K562 (cell line): ENCODE results near the gene MLLT11. TPM values are rescaled to one million over a fixed set of nuclear protein-coding genes. Genes with fewer than 3 reads are reported as not detected.

Source experiments
- ATAC-seq: fragments of 200-7000 bp; cut with Tn5 transposase; 3 replicates; pipeline ENCODE4 v1.9.1; 2020; ENCODE audit warnings: moderate library complexity
- BruUV-seq: library from RNA; stranded (reverse); fragments of 400-500 nt; replicated peaks from 2 replicates; lab custom pipeline; 2021; lab: Mats Ljungman, UMichigan
- CTCF ChIA-PET: fragments of 300-600 bp; formaldehyde crosslinking; extraction: SDS; loops from one replicate; lab custom pipeline; 2021; ENCODE audit warnings: low intra/inter-chr PET ratio; lab: Yijun Ruan, JAX
- POLR2A ChIA-PET: fragments of 300-600, 350-650 bp; sonication (Branson Sonifier 250); formaldehyde crosslinking; extraction: SDS; loops from one replicate; lab custom pipeline; 2021; ENCODE audit warnings: antibody characterized with exemption, inconsistent platforms; lab: Yijun Ruan, JAX
- DNase-seq, 4 experiments: peaks; one replicate each; pipeline versions ENCODE4 v3.0.0 to v3.0.0-alpha.2; 2011 to 2018; ENCODE audit warnings: low spot score in 3 of 4, mixed read lengths in 3 of 4; ENCODE audit errors: extremely low read depth in 1 of 4
- FAIRE-seq: peaks from 2 replicates; lab custom pipeline; 2011; peaks lifted over from hg19 to GRCh38; lab: Jason Lieb, UNC
- H2AFZ ChIP-seq: 2 replicates; pipeline ENCODE4 v1.6.0; 2011; ENCODE audit warnings: low read depth, low read length, control low read depth, inconsistent platforms
- H3K27ac ChIP-seq: fragments of 200-600 bp; 3 replicates; pipeline ENCODE4 v1.8.0; 2011; ENCODE audit warnings: low read depth, mild to moderate bottlenecking, control low read depth, inconsistent platforms, low read length, moderate library complexity, mixed read lengths; ENCODE audit errors: extremely low read depth
- H3K27me3 ChIP-seq, 2 experiments: fragments of 300-600 bp in 1 of 2; 2 replicates in 1 of 2; 3 replicates in 1 of 2; pipeline versions ENCODE4 v1.6.0 to v1.8.0; 2011; ENCODE audit warnings: inconsistent platforms in 2 of 2, low read length in 2 of 2, mild to moderate bottlenecking in 1 of 2, mixed read lengths in 1 of 2, moderate library complexity in 1 of 2; ENCODE audit not compliant: control insufficient read depth in 2 of 2, insufficient read depth in 2 of 2
- H3K36me3 ChIP-seq: fragments of 300-600 bp; 3 replicates; pipeline ENCODE4 v1.8.0; 2011; ENCODE audit warnings: mild to moderate bottlenecking, low read length, inconsistent platforms; ENCODE audit not compliant: control insufficient read depth, insufficient read depth
- H3K4me1 ChIP-seq, 2 experiments: fragments of 200-600 bp in 1 of 2; replicated peaks in 1 of 2; 2 replicates in 1 of 2; 3 replicates in 1 of 2; pipeline versions ENCODE4 v1.5.1 to v1.8.0; 2011; ENCODE audit warnings: inconsistent platforms in 2 of 2, low read length in 2 of 2, mild to moderate bottlenecking in 1 of 2, mixed read lengths in 1 of 2, moderate library complexity in 1 of 2; ENCODE audit not compliant: control insufficient read depth in 2 of 2, insufficient read depth in 2 of 2
- H3K4me2 ChIP-seq: 2 replicates; pipeline ENCODE4 v1.6.1; 2011; ENCODE audit warnings: low read length, control low read depth, inconsistent platforms, mixed read lengths; ENCODE audit not compliant: insufficient read depth
- H3K4me3 ChIP-seq: fragments of 200-600 bp; sonication (generic), shearing (Covaris generic); 2 replicates; pipeline ENCODE4 v1.5.1; 2016; ENCODE audit warnings: control low read depth, inconsistent platforms
- H3K79me2 ChIP-seq: fragments of 200-600 bp; 3 replicates; pipeline ENCODE4 v1.8.0; 2011; ENCODE audit warnings: low read length, inconsistent platforms; ENCODE audit not compliant: control insufficient read depth, insufficient read depth
- H3K9ac ChIP-seq, 2 experiments: 2 replicates each; pipeline versions ENCODE4 v1.6.0 to v1.6.1; 2011; ENCODE audit warnings: low read depth in 2 of 2, low read length in 2 of 2, control low read depth in 1 of 2, inconsistent platforms in 1 of 2, mild to moderate bottlenecking in 1 of 2, mixed read lengths in 1 of 2; ENCODE audit not compliant: insufficient read depth in 1 of 2
- H3K9me1 ChIP-seq: one replicate; pipeline ENCODE4 v1.6.0; 2011; ENCODE audit warnings: inconsistent platforms, mild to moderate bottlenecking, low read length, moderate library complexity; ENCODE audit not compliant: control insufficient read depth, insufficient read depth
- H3K9me3 ChIP-seq: replicated peaks from 2 replicates; pipeline ENCODE4 v1.5.1; 2011; ENCODE audit warnings: low read depth, low read length, inconsistent platforms; ENCODE audit not compliant: control insufficient read depth, insufficient read depth
- H4K20me1 ChIP-seq: replicated peaks from 2 replicates; pipeline ENCODE4 v1.6.1; 2011; ENCODE audit warnings: low read length, inconsistent platforms, mixed read lengths; ENCODE audit not compliant: control insufficient read depth, insufficient read depth
- CTBP1 ChIP-seq: fragments of 450-650 bp; IDR thresholded peaks from 2 replicates; pipeline ENCODE4 v1.6.1; 2016; ENCODE audit warnings: borderline replicate concordance
- ELF4 ChIP-seq: fragments of 450-650 bp; formaldehyde crosslinking; IDR thresholded peaks from 2 replicates; pipeline ENCODE4 v1.4.0; 2022; ENCODE audit warnings: missing genetic modification characterization
- EP400 ChIP-seq: fragments of 450-650 bp; IDR thresholded peaks from 2 replicates; pipeline ENCODE4 v1.6.1; 2017; ENCODE audit warnings: antibody characterized with exemption, mild to moderate bottlenecking, moderate library complexity
- FOXA1 ChIP-seq: fragments of 450-650 bp; IDR thresholded peaks from 2 replicates; pipeline ENCODE4 v1.6.1; 2016; ENCODE audit warnings: mild to moderate bottlenecking, borderline replicate concordance
- GATAD2A ChIP-seq: fragments of 450-650 bp; IDR thresholded peaks from 2 replicates; pipeline ENCODE4 v1.6.1; 2017
- NFXL1 ChIP-seq: fragments of 450-650 bp; formaldehyde crosslinking; IDR thresholded peaks from 2 replicates; pipeline ENCODE4 v1.4.0; 2021; ENCODE audit warnings: mild to moderate bottlenecking
- PHTF2 ChIP-seq: fragments of 250-450 bp; sonication (Bioruptor Pico); IDR thresholded peaks from 2 replicates; pipeline ENCODE4 v1.5.0; 2021; ENCODE audit warnings: mild to moderate bottlenecking
- SP1 ChIP-seq: sonication (generic); formaldehyde crosslinking; IDR thresholded peaks from 2 replicates; pipeline ENCODE4 v1.8.1; 2022; ENCODE audit warnings: mild to moderate bottlenecking, missing genetic modification reagents
- TBP ChIP-seq: optimal IDR thresholded peaks from 2 replicates; pipeline ENCODE3; 2011; ENCODE audit warnings: low read depth, low read length, improper control_type of control experiment
- VEZF1 ChIP-seq: fragments of 200-800 bp; sonication (Bioruptor generic); IDR thresholded peaks from 2 replicates; pipeline ENCODE4 v1.6.1; 2017; ENCODE audit warnings: missing genetic modification characterization, missing compliant biosample characterization
- ZBTB26 ChIP-seq: fragments of 450-650 bp; formaldehyde crosslinking; IDR thresholded peaks from 2 replicates; pipeline ENCODE4 v1.4.0; 2022; ENCODE audit warnings: missing genetic modification characterization
- ZC3H4 ChIP-seq: sonication (generic); formaldehyde crosslinking; IDR thresholded peaks from 2 replicates; pipeline ENCODE4 v1.9.0; 2021; ENCODE audit warnings: missing genetic modification reagents, borderline replicate concordance
- ZNF583 ChIP-seq: fragments of 250-450 bp; sonication (Bioruptor Pico); IDR thresholded peaks from 2 replicates; pipeline ENCODE4 v1.4.0; 2020
- WGBS: fragments of 100-300 bp; shearing (Covaris generic); methylation state at CpG from one replicate; pipeline ENCODE4 v1.1.6; 2016; ENCODE audit warnings: low coverage, mixed read lengths; ENCODE audit not compliant: insufficient coverage; ENCODE audit errors: missing lambda C conversion rate; 5-methylcytosine and 5-hydroxymethylcytosine counted together
- in situ Hi-C: fragments of 300-500 bp; cut with MboI; formaldehyde crosslinking; loops from 4 replicates; pipeline ENCODE4 v1.15.0; 2018; ENCODE audit warnings: inconsistent platforms, mixed read lengths
- intact Hi-C: fragments of 100-400 bp; cut with micrococcal nuclease; formaldehyde crosslinking; loops from 2 replicates; pipeline ENCODE4 v1.14.2; 2022
- polyA plus RNA-seq, 8 experiments: library from polyadenylated mRNA; depleted of rRNA in 4 of 8; stranded (reverse) in 5 of 8; unstranded in 3 of 8; fragments of >200 nt; fragmentation: Nextera tagmentation in 2 of 8; fragmentation: Illumina TruSeq in 1 of 8; extraction: Ambion mirVana in 2 of 8; extraction: Trizol in 1 of 8; gene quantifications; 2 replicates each; pipeline versions ENCODE4 v1.2.1 to v1.2.3, GENCODE V29; 2011 to 2014; ENCODE audit warnings: inconsistent platforms in 1 of 8, missing spikeins in 1 of 8
- total RNA-seq, 7 experiments: library from RNA; depleted of rRNA in 6 of 7; stranded (reverse); fragments of >200 nt in 6 of 7; fragmentation: Illumina TruSeq in 2 of 7; extraction: Trizol in 2 of 7; gene quantifications; 2 replicates each; pipeline versions ENCODE4 v1.2.1 to v1.2.3, GENCODE V29; 2011 to 2021; ENCODE audit warnings: low replicate concordance in 1 of 7
- TF ChIP-seq, protein P1 (sequence below), 2 experiments: IDR thresholded peaks; 2 replicates each; pipeline ENCODE4 v1.6.1; 2012; ENCODE audit warnings: improper control_type of control experiment in 2 of 2, low read depth in 2 of 2, low read length in 2 of 2, borderline replicate concordance in 1 of 2
- TF ChIP-seq, protein P2 (sequence below), 3 experiments: IDR thresholded peaks in 2 of 3; conservative IDR thresholded peaks in 1 of 3; 2 replicates each; pipeline ENCODE4 v1.5.1; 2011 to 2012; ENCODE audit warnings: low read length in 3 of 3, mild to moderate bottlenecking in 3 of 3, control low read depth in 2 of 3, improper control_type of control experiment in 1 of 3, inconsistent platforms in 1 of 3, low read depth in 1 of 3, mixed read lengths in 1 of 3, moderate library complexity in 1 of 3; ENCODE audit not compliant: insufficient read depth in 2 of 3

The MLLT11 gene
- total and polyA plus RNA-seq, 9 of the 15 experiments (the other 6 are each of a cell fraction or from before 2014, with no cell fraction given) = 12.1 to 91.0 (median 22.0) TPM

- peaks cover 44% of the 10 kb centered on the region for H3K36me3 ChIP-seq
- no peak overlapping the region for H3K4me3 ChIP-seq
- POLR2A ChIA-PET = interaction anchor here (0.6 to 2.4 kb wide), 11 partner anchors 10 to 817 kb away, joined by 3 to 8 read pairs (median 3); partner anchors contain the start of gene MRPL9
- in situ Hi-C loops (no loop called here), intact Hi-C loops (loop anchor here (1.0 to 5.0 kb wide), 3 partner anchors 33 to 132 kb away; partner anchors contain the start of genes CDC42SE1, GABPB2 and TNFAIP8L2)
- H3K9ac ChIP-seq = no peak overlapping the region
- peak overlapping the region; percentile 54; the same call in 1 of the 2 replicates for H2AFZ ChIP-seq
- H3K79me2 ChIP-seq = no peaks in the 10 kb centered on the region
- 14% methylated on average over 6 of the region's 6 CpGs for WGBS
- ATAC-seq (peak; percentile 99), FAIRE-seq (peak; percentile 94), DNase-seq (peak; percentile 55 to 88 (median 74))
- H3K27me3 ChIP-seq = no peaks in the 10 kb centered on the region
- CTCF ChIA-PET = interaction anchor here (1.0 to 3.4 kb wide), 2 partner anchors 36 to 130 kb away, joined by 3 to 23 read pairs; partner anchors contain the start of genes MLLT11 and TNFAIP8L2
- no peaks in the 10 kb centered on the region; a peak in 2 of 5 replicates for H3K4me1 ChIP-seq
- BruUV-seq = no TSS peak
- H3K4me2 ChIP-seq = no peak overlapping the region; the same call in 1 of the 2 replicates
- no peaks in the 10 kb centered on the region for H4K20me1 ChIP-seq
- H3K9me3 ChIP-seq = no peaks in the 10 kb centered on the region
- H3K9me1 ChIP-seq = no peaks in the 10 kb centered on the region
- H3K27ac ChIP-seq = no peak overlapping the region; the same call in 2 of the 3 replicates
- TF ChIP-seq VEZF1 (CRISPR knock-in tag) = peak; percentile 25; the same call in 1 of the 2 replicates
- TF ChIP-seq TBP = peak; percentile 15
- TF ChIP-seq PHTF2 (CRISPR knock-in tag) = no peak
- no peak for TF ChIP-seq FOXA1
- 0 out of 2 replicates have a peak, but pooled peaks have one; percentile 26 for TF ChIP-seq ELF4 (CRISPR knock-in tag)
- TF ChIP-seq, protein P1, sequence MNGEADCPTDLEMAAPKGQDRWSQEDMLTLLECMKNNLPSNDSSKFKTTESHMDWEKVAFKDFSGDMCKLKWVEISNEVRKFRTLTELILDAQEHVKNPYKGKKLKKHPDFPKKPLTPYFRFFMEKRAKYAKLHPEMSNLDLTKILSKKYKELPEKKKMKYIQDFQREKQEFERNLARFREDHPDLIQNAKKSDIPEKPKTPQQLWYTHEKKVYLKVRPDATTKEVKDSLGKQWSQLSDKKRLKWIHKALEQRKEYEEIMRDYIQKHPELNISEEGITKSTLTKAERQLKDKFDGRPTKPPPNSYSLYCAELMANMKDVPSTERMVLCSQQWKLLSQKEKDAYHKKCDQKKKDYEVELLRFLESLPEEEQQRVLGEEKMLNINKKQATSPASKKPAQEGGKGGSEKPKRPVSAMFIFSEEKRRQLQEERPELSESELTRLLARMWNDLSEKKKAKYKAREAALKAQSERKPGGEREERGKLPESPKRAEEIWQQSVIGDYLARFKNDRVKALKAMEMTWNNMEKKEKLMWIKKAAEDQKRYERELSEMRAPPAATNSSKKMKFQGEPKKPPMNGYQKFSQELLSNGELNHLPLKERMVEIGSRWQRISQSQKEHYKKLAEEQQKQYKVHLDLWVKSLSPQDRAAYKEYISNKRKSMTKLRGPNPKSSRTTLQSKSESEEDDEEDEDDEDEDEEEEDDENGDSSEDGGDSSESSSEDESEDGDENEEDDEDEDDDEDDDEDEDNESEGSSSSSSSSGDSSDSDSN (IDR thresholded peaks at IDR 0.05; ENCODE audit: borderline replicate concordance in 1 of 2, low read depth in 2 of 2, low read length in 2 of 2) = no peak
- no peak for TF ChIP-seq ZC3H4 (CRISPR knock-in tag)
- peak; percentile 63; the same call in 1 of the 2 replicates for TF ChIP-seq CTBP1
- TF ChIP-seq SP1 (CRISPR knock-in tag) = peak; percentile 44; the same call in 1 of the 2 replicates
- no peak for TF ChIP-seq GATAD2A
- no peak for TF ChIP-seq NFXL1
- TF ChIP-seq, protein P2, sequence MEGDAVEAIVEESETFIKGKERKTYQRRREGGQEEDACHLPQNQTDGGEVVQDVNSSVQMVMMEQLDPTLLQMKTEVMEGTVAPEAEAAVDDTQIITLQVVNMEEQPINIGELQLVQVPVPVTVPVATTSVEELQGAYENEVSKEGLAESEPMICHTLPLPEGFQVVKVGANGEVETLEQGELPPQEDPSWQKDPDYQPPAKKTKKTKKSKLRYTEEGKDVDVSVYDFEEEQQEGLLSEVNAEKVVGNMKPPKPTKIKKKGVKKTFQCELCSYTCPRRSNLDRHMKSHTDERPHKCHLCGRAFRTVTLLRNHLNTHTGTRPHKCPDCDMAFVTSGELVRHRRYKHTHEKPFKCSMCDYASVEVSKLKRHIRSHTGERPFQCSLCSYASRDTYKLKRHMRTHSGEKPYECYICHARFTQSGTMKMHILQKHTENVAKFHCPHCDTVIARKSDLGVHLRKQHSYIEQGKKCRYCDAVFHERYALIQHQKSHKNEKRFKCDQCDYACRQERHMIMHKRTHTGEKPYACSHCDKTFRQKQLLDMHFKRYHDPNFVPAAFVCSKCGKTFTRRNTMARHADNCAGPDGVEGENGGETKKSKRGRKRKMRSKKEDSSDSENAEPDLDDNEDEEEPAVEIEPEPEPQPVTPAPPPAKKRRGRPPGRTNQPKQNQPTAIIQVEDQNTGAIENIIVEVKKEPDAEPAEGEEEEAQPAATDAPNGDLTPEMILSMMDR (IDR thresholded peaks at IDR 0.05 in 2 of 3, conservative IDR thresholded peaks at IDR 0.05 in 1 of 3; ENCODE audit: insufficient read depth in 2 of 3, low read depth in 1 of 3, low read length in 3 of 3) = peak; percentile 90 to 92 (median 92)
- TF ChIP-seq EP400 = no peak
- no peak for TF ChIP-seq ZBTB26
- TF ChIP-seq ZNF583 = no peak
These were observed 35.6 kb upstream of the MLLT11 start for GRCh38 chr1:151024540-151025146.
